OCI-LY3 (cell line): Measurements from ENCODE around the gene FAM135A.

Experiments
- H2AFZ ChIP-seq: fragments of 200-600, 300-600 bp; shearing (Covaris generic); 2 replicates; pipeline ENCODE4 v1.6.0; 2014; ENCODE audit warnings: antibody characterized with exemption, low read depth, low read length
- H3K27ac ChIP-seq: fragments of 200-600, 300-600 bp; sonication (generic); 2 replicates; pipeline ENCODE4 v1.5.1; 2014; ENCODE audit warnings: mild to moderate bottlenecking, low read length, moderate library complexity, mixed read lengths
- H3K27me3 ChIP-seq: fragments of 200-600, 300-600 bp; sonication (generic); 2 replicates; pipeline ENCODE4 v1.6.1; 2014; ENCODE audit warnings: low read depth, low read length, mixed read lengths
- H3K36me3 ChIP-seq: fragments of 200-600, 300-600 bp; sonication (generic); replicated peaks from 2 replicates; pipeline ENCODE3; 2014; ENCODE audit warnings: low read depth, low read length, mixed read lengths
- H3K4me1 ChIP-seq: fragments of 300-600, 200-600 bp; sonication (generic); 2 replicates; pipeline ENCODE4 v1.6.1; 2014; ENCODE audit warnings: low read length, mixed read lengths
- H3K4me2 ChIP-seq: fragments of 200-600, 300-600 bp; sonication (generic); 2 replicates; pipeline ENCODE4 v1.6.1; 2014; ENCODE audit warnings: low read length, mixed read lengths
- H3K4me3 ChIP-seq: fragments of 300-600, 200-600 bp; sonication (generic); 2 replicates; pipeline ENCODE4 v1.5.1; 2014; ENCODE audit warnings: antibody characterized with exemption, mild to moderate bottlenecking, low read length, moderate library complexity
- H3K79me2 ChIP-seq: fragments of 300-600, 200-600 bp; shearing (Covaris generic); 2 replicates; pipeline ENCODE4 v1.6.1; 2014; ENCODE audit warnings: mild to moderate bottlenecking, low read length, mixed read lengths
- H3K9ac ChIP-seq: fragments of 300-600, 200-600 bp; shearing (Covaris generic); 2 replicates; pipeline ENCODE4 v1.6.0; 2014; ENCODE audit warnings: mild to moderate bottlenecking, low read length, moderate library complexity
- H3K9me3 ChIP-seq: fragments of 200-600, 300-600 bp; shearing (Covaris generic); 2 replicates; pipeline ENCODE4 v1.6.1; 2014; ENCODE audit warnings: low read length, mixed read lengths; ENCODE audit not compliant: insufficient read depth
- H4K20me1 ChIP-seq: fragments of 200-600, 300-600 bp; sonication (generic); 2 replicates; pipeline ENCODE4 v1.6.1; 2016; ENCODE audit warnings: low read length, mixed read lengths; ENCODE audit not compliant: insufficient read depth
- CTCF ChIP-seq: fragments of 200-600, 300-600 bp; sonication (generic); IDR thresholded peaks from 2 replicates; pipeline ENCODE4 v1.5.1; 2014; ENCODE audit warnings: antibody characterized with exemption, low read length, low read depth
- EZH2phosphoT487 ChIP-seq: fragments of 200-600 bp; shearing (Covaris generic); IDR thresholded peaks from 2 replicates; pipeline ENCODE4 v1.6.1; 2018; ENCODE audit warnings: antibody characterized with exemption, mixed run types, low read depth

The FAM135A gene

GRCh38 chr6:70574643-70575042 is 161.3 kb downstream of the FAM135A start:
- Histone ChIP-seq H3K4me3 (no peak overlapping the region), H3K79me2 (0 out of 2 replicates have a peak, but pooled peaks cover 2% of the 10 kb centered on the region), H3K36me3 (peaks cover 14% of the 10 kb centered on the region), H3K9me3 (no peaks in the 10 kb centered on the region), H3K4me2 (no peak overlapping the region), H3K27ac (no peak overlapping the region), H3K4me1 (no peaks in the 10 kb centered on the region), H3K9ac (no peak overlapping the region), H4K20me1 (peaks cover 4% of the 10 kb centered on the region; the same call in 1 of the 2 replicates), H2AFZ (no peak overlapping the region), H3K27me3 (no peaks in the 10 kb centered on the region)
- TF ChIP-seq EZH2phosphoT487, result no peak
- no peak for TF ChIP-seq CTCF

- H3K36me3 ChIP-seq, result peaks cover 15% of the 10 kb centered on the region
- H3K27ac ChIP-seq, result no peak overlapping the region
- H3K27me3 ChIP-seq, result no peaks in the 10 kb centered on the region
- H3K9ac ChIP-seq, result no peak overlapping the region
- no peak overlapping the region for H2AFZ ChIP-seq
- H3K9me3 ChIP-seq, result no peaks in the 10 kb centered on the region
- no peak overlapping the region for H3K4me2 ChIP-seq
- no peak for TF ChIP-seq EZH2phosphoT487
- TF ChIP-seq CTCF, result no peak
- H3K79me2 ChIP-seq, result no peaks in the 10 kb centered on the region
- peaks cover 4% of the 10 kb centered on the region; the same call in 1 of the 2 replicates for H4K20me1 ChIP-seq
- H3K4me1 ChIP-seq, result no peaks in the 10 kb centered on the region
- no peak overlapping the region for H3K4me3 ChIP-seq
Measured at GRCh38 chr6:70575899-70576495, 162.7 kb downstream of the FAM135A start.

- TF ChIP-seq EZH2phosphoT487 (no peak), CTCF (no peak)
- no peaks in the 10 kb centered on the region for H3K9me3 ChIP-seq
- H3K9ac ChIP-seq, result no peak overlapping the region
- peaks cover 3% of the 10 kb centered on the region; the same call in 1 of the 2 replicates for H3K4me1 ChIP-seq
- no peaks in the 10 kb centered on the region for H3K79me2 ChIP-seq
- no peaks in the 10 kb centered on the region for H4K20me1 ChIP-seq
- no peaks in the 10 kb centered on the region for H3K27me3 ChIP-seq
- no peak overlapping the region for H2AFZ ChIP-seq
- H3K4me3 ChIP-seq, result no peak overlapping the region
- H3K27ac ChIP-seq, result no peak overlapping the region
- H3K36me3 ChIP-seq, result peaks cover 36% of the 10 kb centered on the region
- H3K4me2 ChIP-seq, result no peak overlapping the region
Measured at GRCh38 chr6:70586114-70586513, 172.8 kb downstream of the FAM135A start.

GRCh38 chr6:70590400-70590799 is 177.1 kb downstream of the FAM135A start:
- Histone ChIP-seq H3K79me2 (no peaks in the 10 kb centered on the region), H3K4me3 (no peak overlapping the region), H2AFZ (no peak overlapping the region), H3K36me3 (peaks cover 18% of the 10 kb centered on the region), H3K9me3 (no peaks in the 10 kb centered on the region), H3K27me3 (no peaks in the 10 kb centered on the region), H3K9ac (no peak overlapping the region), H4K20me1 (no peaks in the 10 kb centered on the region), H3K4me1 (peaks cover 3% of the 10 kb centered on the region; the same call in 1 of the 2 replicates), H3K4me2 (no peak overlapping the region), H3K27ac (no peak overlapping the region)
- no peak for TF ChIP-seq CTCF
- TF ChIP-seq EZH2phosphoT487, result no peak
